Measurements from ENCODE around the gene IGF2R. TPM values are rescaled to one million over a fixed set of nuclear protein-coding genes. Genes with fewer than 3 reads are reported as not detected.

The IGF2R gene
- total RNA-seq, 2 experiments from 2014 or later = 19.3 to 37.6 TPM

DNA sequence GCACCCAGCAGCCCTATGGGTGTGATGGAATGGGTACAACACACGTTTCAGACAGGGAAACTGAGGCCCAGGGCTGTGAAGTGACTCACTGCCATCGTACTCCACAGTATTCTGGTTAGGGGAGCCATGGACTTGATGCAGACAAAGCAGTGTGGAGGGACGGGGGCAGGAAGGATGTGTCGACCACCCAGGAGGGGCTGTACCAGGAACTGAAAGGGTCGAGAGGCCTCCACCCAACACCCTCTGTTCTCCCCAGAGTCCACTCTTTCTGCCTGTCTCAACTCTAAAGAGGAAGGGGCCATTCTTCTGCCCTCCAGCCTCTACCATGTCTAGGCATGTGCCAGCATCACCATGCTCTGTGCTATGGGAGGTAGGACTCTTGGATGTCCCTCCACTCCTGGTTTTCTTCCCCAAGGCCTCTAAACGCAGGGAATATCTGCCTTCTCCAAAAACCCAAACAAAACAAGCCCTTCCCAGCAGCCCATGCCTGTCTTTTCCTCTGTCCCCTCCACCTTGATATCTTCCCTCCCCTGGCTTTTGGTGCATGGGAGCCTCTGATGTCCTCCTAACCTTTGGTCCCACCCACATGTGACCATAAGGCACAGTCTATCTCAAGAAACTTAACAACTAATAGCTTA is 160.1 kb downstream of the IGF2R start:
- H3K9me3 ChIP-seq (ENCODE audit: low read length) = no peaks in the 10 kb centered on the region
- H3K79me2 ChIP-seq (ENCODE audit: insufficient read depth, low read depth, low read length) = no peaks in the 10 kb centered on the region
- no peak overlapping the region for H2AFZ ChIP-seq (ENCODE audit: low read length)
- no peaks in the 10 kb centered on the region for H3K9me2 ChIP-seq (ENCODE audit: insufficient read depth, low read length)
- CTCF ChIA-PET (ENCODE audit: unreplicated experiment) = no interaction called here
- POLR2A ChIA-PET = no interaction called here
- no peaks in the 10 kb centered on the region for H3K36me3 ChIP-seq (ENCODE audit: insufficient read depth, low read length)
- no peak overlapping the region for H3K27ac ChIP-seq (ENCODE audit: low read depth, low read length, poor library complexity, severe bottlenecking)
- BruUV-seq (replicated peaks) = no TSS peak
- no peak for TF ChIP-seq EZH2phosphoT487 (IDR thresholded peaks at IDR 0.05; ENCODE audit: borderline replicate concordance, low read depth, low read length)
- TF ChIP-seq, protein P1, sequence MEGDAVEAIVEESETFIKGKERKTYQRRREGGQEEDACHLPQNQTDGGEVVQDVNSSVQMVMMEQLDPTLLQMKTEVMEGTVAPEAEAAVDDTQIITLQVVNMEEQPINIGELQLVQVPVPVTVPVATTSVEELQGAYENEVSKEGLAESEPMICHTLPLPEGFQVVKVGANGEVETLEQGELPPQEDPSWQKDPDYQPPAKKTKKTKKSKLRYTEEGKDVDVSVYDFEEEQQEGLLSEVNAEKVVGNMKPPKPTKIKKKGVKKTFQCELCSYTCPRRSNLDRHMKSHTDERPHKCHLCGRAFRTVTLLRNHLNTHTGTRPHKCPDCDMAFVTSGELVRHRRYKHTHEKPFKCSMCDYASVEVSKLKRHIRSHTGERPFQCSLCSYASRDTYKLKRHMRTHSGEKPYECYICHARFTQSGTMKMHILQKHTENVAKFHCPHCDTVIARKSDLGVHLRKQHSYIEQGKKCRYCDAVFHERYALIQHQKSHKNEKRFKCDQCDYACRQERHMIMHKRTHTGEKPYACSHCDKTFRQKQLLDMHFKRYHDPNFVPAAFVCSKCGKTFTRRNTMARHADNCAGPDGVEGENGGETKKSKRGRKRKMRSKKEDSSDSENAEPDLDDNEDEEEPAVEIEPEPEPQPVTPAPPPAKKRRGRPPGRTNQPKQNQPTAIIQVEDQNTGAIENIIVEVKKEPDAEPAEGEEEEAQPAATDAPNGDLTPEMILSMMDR (conservative IDR thresholded peaks at IDR 0.05; ENCODE audit: low read length) = no peak
- intact Hi-C loops (cut with micrococcal nuclease; ENCODE audit: unreplicated experiment) = no loop called here
- no peak overlapping the region for H3K4me3 ChIP-seq (ENCODE audit: low read depth, low read length, poor library complexity, severe bottlenecking)
- no peaks in the 10 kb centered on the region for H4K20me1 ChIP-seq (ENCODE audit: insufficient read depth, low read length)
- DNase-seq (ENCODE audit: low spot score) = no peak
- no peaks in the 10 kb centered on the region for H3K4me1 ChIP-seq (ENCODE audit: insufficient read depth, low read length, poor library complexity, severe bottlenecking)
- H3K4me2 ChIP-seq (ENCODE audit: low read length) = no peak overlapping the region

DNA sequence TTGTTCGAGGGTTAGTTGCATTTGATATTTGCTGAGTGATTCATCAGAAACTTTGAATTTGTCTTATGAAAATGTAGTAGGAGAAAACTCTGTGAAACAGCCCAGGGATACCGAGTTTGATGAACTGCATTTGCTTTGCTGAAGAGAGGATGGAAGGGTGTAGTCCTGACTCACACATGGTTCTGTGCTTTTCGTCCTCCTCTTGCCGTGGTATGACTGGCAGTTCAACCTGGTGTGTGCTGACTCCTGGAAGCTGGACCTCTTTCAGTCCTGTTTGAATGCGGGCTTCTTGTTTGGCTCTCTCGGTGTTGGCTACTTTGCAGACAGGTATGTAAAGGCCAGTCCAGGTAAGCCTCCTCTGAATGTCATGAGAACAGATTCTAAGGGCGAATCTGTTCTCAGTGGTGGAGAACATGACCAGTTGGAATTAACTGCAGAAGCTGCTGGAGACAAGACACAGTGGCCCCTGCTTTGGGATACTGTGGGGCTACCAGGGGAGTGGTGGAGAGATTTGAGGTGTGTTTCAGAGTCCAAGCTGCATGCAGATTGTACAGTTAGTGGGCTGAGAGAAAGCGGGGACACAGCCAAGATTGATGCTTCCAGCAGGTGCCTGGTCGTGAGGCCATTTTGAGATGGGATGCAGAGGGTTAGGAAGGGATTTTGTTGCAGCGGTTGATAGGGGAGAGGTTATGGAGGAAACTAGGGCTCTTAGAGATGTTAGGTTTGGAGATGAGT is 161.2 kb downstream of the IGF2R start:
- POLR2A ChIA-PET = no interaction called here
- no peak overlapping the region for H3K27ac ChIP-seq (ENCODE audit: low read depth, low read length, poor library complexity, severe bottlenecking)
- no peak for TF ChIP-seq EZH2phosphoT487 (IDR thresholded peaks at IDR 0.05; ENCODE audit: borderline replicate concordance, low read depth, low read length)
- TF ChIP-seq, protein P1 (conservative IDR thresholded peaks at IDR 0.05; ENCODE audit: low read length) = no peak
- no peaks in the 10 kb centered on the region for H3K9me2 ChIP-seq (ENCODE audit: insufficient read depth, low read length)
- DNase-seq (ENCODE audit: low spot score) = no peak
- no peaks in the 10 kb centered on the region for H3K9me3 ChIP-seq (ENCODE audit: low read length)
- no peaks in the 10 kb centered on the region for H3K36me3 ChIP-seq (ENCODE audit: insufficient read depth, low read length)
- H3K79me2 ChIP-seq (ENCODE audit: insufficient read depth, low read depth, low read length) = no peaks in the 10 kb centered on the region
- no TSS peak for BruUV-seq (replicated peaks)
- no peak overlapping the region for H2AFZ ChIP-seq (ENCODE audit: low read length)
- CTCF ChIA-PET (ENCODE audit: unreplicated experiment) = no interaction called here
- no peak overlapping the region for H3K4me3 ChIP-seq (ENCODE audit: low read depth, low read length, poor library complexity, severe bottlenecking)
- no peak overlapping the region for H3K4me2 ChIP-seq (ENCODE audit: low read length)
- no peaks in the 10 kb centered on the region for H4K20me1 ChIP-seq (ENCODE audit: insufficient read depth, low read length)
- H3K4me1 ChIP-seq (ENCODE audit: insufficient read depth, low read length, poor library complexity, severe bottlenecking) = no peaks in the 10 kb centered on the region
- intact Hi-C loops (cut with micrococcal nuclease; ENCODE audit: unreplicated experiment) = no loop called here
